Amniotic stem cell (primary cell): ENCODE results near the gene OPCML.

Experiments
- DNase-seq: peaks from one replicate; lab custom pipeline; 2025; lab: John Stamatoyannopoulos, UW

The OPCML gene

DNA sequence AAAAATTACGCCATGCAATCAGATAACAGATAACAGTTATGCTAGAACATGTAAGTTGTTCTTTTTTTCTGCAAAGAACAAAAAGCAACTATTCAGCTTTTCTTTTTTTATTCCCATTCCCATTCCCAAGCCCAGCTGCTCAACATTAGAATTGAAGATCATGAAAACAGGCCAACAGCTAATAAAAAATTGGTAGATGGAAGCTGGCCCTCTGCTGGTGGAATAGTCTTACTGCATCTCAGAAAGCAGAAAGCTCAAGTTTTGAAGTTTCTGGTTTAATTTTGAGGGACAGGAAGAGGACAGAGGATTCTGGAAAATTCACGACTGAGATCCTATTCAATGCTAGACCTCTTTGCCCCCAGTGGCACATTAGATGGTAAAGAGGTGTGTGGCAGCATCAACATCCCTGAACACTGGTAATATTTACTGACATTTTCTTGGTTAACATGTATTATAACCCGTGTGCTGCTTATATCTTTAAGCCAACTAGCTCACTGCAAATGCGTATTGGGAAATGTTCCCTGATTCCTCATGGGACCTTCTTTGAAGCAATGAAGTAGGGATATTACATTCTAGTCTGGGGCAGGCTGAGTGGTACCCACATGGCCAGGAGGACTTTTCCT lies 591.2 kb downstream of the OPCML start:
- DNase-seq = peak; percentile 5

DNA sequence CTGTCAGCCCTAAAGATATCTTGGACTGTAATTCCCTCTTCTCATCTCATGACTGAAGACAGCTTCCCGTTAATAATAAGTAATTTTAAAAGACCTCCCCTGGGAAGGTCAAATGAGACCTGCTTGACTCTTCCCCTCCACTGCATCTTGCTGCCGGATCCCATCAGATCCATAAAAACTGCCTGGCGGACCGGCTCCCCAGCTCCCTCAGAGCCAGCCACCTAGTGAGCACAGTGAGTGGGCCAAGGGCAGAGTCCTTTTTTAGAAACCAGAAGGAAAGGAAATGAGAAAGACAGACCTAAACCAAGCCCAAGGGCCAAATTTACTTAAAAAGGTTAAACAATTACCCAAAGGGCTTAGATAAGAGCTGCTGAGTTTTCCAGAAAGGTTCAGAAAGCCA lies 595.3 kb downstream of the OPCML start:
- no peak for DNase-seq

DNA sequence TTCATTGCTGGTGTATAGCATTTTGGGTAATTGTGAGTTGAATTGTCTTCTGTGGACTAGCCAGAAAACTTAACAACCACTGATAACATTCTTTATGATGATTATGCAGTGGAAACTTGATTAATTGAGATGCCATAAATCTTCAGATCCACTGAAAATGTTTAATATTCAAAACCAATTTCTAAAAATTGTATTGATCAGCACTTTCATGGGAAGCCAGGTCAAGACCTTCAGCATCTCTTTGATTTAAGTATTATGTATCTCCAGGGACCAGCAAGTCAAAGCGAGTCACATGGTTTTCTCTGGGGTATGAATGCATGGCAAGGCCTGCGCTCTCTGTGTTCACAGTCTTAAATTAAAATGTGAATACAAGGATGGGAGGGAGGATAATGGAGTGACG lies 596.9 kb downstream of the OPCML start:
- DNase-seq = no peak

DNA sequence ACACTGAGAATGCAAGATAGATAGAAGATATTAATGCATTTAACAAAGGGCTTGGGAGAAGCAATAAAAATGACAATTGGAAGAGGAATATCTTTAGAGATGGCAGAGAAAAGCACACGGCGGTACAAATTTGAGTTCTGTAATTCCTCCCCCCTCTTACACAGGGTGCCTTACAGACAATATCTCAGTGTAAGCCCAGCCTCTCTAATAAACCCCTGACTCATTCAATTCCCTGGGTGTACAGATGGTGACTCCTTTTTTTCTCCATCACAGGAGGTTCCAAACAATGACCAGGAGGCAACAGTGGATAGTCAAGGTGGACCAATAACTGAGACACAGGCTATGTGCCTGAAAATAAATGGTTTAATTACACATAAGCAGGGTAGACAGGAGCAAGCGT lies 598.6 kb downstream of the OPCML start:
- DNase-seq = no peak

DNA sequence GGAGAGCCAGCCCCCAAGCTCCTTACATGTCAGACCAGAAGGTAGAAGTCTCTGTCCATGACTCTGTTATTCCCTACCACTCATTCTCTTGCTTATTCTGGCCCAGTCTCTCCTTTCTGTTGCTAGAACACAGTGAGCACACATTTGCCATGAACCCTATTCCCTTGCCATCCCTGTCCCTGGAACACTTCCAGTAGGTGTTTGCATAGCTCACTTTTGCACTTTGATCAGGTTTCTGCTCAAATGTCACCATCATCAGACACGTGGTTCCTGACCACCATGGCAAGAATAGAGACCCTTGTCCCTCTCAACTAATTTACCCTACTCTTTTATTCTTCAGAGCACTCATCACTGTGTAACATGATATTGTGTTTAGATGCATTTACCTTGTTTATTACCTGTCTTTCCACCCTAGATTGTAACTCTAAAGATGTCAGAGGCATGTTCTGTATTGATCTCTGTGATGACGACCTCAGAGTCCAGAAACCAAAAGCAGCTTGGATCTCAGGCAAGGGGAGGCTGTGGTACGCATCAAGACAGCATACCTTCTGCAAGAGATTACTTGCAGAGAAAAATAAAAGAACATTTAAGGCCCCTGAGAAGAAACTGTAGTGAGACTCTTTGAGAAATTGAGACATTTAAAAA lies 606.4 kb downstream of the OPCML start:
- DNase-seq = no peak

DNA sequence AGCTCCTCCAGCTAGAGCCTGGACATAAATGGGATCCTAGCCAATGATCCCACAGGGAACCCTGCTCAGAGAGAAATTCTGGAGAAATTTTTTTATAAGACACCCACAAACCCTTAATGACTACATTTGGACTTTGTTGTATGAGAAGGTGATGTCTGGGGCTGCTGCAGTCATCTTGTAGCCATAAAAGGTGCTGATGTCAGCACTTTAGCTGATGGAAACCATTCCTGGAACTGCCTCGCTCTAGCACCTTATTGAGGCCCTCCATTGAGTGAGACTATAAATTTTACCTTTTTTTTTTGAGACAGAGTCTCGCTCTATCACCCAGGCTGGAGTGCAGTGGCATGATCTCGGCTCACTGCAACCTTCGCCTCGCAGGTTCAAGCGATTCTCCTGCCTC lies 610.7 kb downstream of the OPCML start:
- DNase-seq = no peak

DNA sequence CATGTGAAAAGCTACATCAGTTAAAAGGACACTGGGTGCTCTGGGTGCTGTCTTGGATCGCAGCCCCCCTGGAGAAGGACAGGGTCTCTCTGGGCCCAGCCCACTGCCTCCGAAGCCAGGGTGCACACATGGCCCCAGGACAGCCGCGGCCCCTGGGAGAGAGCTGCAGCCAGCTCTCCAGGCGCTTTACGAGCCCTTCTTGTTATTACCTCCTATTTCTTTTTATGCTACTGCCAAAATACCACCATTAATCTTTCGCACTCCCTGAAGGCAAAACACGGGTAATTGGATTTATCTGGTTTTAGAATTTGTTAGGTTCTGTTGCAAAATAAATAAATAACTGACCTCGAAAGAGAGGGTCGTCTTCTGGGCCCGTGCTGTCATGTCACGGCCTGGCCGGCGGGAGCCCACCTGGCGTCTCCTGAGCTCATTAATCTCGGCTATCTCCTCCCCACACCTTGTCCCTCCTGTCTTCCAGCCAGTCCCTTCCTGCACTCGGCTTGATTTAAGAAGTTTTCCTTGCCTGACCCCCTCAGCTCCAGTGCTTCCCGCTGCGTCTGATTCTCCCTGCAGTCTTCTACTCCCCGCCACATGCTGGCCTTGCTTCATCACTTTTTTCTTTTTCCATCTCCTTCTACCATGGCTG lies 611.7 kb downstream of the OPCML start:
- DNase-seq = no peak

DNA sequence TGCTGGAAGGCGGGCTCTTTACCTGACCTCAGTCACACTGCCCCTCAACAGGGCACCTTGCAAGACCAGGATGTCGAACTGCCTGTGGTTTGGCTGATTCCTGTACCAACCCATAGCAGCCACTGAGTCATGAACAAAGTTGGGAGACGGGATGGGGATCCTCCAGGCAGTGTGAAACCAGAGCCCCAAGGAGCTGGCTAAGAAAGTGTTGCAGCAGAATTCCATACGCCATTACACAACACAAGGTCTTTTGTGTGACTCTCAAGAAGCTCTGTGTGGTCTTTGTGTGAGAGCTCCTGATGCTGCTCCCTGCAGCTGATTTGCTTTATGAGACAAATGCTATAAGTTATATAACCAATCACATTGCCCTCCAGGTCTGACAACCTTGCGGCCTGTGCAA lies 617.7 kb downstream of the OPCML start:
- no peak for DNase-seq

DNA sequence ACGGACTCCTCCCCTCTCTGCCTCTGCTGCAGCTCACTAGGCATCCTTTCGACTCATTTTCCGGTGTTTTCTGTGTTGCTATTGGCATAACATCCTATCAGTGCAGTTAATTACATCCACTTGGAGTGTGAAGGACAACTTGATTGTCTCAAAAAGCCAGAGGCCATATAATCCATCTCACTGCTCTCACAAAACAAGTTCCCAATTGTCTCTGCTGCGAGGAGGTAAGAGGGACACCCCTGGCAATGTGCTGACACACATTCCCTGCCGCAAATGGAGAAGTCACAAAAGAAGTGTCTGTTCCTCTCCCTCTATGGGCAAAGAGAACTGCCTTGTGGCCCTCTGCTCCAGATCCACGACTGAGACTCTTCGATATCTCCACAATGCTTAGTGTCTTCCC lies 618.4 kb downstream of the OPCML start:
- DNase-seq = no peak

DNA sequence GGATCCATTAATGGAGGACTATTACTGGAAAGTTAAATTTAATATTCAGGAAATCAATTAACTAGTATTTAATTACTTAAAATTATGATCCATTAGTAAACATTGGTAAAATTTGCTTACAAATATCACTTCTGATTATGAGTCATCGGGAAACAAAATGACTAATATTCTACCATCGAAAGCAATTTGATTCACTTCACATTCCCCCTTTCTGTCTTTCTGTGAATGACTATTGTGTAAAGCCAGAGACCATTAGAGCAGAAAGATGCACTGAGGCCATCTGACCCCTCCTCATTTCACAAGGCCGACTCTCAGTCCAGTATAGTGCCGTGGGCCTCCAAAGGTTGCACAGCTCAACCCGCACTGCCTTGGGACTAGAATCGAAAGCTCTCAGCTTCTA lies 619.0 kb downstream of the OPCML start:
- DNase-seq = no peak

DNA sequence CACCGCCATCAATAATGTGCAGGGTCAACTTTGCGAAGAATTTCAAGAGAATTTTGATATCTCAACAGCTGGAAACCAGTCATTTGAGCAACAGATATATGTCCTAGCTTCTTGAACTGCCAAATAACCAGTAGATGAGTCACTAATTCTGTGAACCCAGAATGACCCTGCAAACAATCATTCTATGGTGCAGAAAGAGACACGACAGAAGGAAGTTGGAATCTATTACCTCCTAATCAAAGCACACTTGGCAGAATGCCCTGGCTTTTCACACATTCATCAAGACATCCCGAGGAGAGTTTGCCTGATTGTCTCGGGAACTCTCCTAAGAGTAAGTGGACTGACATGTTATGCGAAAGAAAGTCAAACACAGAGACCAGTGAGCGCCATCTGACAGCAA lies 621.1 kb downstream of the OPCML start:
- DNase-seq = no peak

DNA sequence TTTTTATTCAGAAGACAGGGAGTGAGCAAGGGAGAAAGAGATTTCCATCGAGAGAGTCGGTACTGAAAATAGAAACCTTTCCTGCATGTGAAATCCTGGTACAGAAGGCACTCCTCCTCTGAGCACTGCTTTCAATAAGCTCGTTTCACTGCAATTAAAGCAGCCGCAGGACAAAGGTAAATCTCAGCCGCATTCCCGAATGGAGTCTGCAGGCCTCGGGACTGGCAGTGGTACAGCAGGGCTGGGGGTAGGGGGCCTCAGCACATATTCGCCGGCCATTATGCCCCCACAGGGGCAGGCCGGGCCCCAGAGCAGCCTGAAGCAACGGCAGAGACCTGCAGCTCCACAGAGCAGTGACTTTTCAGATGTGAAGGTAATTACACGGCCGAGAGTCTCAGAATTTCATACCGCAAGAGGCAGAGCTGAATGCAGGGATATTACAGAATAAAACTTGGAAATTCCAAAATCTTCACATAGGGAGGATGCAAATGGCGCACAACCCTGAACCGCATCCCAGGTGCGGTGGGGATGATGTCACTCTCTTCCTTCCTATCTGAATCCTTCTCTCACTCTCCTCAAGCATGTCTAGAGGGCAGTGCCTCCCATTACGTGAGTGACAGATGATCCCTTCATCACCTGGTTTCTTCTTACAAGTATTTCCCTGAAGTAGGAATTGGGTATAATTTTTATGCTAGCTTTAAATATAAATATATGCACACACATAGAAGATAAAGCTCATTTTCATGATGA lies 622.1 kb downstream of the OPCML start:
- DNase-seq = no peak

DNA sequence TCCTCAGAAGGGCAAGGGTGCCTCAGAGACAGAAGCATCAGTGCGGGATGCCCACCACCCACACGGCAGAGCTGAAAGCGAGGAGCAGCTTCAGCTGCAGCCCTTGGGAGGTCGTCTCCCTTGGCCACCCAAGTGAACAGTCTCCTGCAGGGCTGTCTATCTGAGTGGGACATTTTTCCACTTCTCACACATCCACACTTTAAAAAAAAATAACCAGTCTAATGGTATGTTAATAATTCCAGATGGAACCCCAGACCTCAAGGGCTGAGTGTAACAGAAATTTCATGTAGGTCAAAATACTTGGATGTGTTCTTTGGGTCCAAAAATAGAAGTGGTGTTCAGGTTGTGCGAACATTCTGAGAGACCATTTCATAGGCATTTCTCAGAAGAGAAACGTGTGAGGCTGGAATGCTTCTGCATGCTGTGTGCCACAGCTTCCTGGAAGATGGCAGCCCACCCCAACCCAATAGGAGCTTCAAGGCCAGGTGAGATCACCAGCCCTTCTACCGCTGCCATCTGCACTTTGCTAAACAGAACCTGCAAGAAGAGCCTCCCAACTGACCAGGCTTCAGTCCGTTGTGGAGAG lies 623.2 kb downstream of the OPCML start:
- DNase-seq = no peak

DNA sequence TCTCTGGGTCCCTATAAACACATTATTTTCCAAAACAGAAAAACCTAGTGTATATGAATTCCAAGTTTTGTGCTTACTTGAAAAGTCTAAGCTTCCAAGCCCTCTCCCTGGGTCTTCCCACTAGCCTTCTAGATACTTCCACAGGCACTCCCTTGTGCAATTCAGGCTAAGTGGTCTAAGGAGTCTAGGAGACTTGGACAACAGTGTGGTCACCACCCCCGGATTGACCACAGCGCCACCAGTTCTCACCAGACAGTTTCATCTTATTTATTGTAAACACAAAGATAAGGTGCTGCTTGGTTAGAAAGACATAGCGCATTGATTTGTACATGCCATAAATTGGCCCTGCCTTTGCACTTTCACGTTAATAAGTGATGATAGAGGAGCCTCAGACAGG lies 623.9 kb downstream of the OPCML start:
- no peak for DNase-seq

DNA sequence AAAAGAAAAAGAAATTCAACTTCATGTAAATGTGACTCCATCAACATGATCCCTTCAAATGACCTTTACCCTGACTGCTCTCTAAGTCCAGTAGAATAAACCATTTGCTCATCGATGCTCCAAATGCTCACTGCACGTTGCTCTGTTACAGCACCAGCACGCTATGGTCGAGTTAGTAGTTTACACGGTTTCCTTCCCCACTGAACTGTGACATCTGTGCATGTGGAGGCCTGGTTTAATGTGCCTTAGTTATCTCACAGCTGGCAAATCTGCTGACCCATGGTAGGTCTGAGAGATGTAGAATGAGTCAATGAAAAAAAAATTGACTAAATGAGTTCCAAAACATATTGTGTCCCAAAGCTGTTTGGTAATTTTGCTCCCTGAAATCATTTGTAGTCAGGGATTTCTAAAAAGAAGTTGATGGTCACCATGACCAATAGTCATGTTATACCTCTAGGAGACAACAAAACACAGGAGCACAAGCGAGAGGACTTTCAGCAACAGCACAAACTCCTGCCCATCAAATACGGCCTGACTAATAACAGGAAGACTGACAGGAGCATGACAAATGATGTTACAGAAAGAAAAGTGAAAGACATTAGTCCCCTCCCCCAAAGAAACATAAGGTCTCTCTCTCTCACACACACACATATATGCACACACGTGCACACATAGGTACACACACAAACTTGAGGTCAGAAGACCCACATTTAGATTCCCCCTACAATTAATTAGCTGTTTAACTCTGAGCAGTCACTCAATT lies 624.5 kb downstream of the OPCML start:
- no peak for DNase-seq

DNA sequence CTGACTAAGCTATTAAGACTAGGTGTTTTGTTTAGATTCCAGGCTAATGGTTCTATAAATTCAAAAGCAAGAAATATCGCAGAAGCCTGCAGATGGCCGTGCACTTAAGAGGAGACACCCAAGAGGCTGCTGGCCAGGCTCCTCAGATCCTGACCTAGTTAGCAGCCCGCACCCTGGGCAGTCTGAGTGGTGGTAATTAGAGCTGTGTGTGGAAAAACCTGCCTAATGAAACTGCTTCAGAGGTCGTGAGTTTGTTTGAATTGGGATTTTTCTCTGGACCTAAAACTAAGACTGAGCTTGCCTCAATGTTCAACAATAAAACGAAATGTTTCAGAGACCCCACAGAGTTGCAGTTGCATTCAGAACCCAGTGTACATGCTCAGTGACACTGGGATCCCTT lies 627.7 kb downstream of the OPCML start:
- no peak for DNase-seq

DNA sequence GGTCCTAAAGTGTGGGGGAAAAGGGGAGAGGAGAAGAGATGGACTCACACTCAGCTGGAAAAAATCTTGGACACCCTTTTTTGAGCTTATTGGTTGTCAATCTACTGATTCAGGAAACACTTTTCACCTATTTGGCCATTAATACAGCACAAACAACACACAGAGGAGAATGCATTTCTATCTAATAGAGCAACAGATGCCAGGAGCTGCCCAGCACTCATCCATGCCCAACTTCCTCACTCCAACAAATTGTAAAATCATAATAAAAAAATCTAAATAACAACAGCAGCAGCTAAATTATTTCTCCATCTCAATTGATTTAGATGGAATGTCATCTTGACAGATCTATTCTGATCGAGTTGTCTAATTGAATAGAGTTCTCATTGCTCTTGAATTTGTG lies 628.2 kb downstream of the OPCML start:
- no peak for DNase-seq

DNA sequence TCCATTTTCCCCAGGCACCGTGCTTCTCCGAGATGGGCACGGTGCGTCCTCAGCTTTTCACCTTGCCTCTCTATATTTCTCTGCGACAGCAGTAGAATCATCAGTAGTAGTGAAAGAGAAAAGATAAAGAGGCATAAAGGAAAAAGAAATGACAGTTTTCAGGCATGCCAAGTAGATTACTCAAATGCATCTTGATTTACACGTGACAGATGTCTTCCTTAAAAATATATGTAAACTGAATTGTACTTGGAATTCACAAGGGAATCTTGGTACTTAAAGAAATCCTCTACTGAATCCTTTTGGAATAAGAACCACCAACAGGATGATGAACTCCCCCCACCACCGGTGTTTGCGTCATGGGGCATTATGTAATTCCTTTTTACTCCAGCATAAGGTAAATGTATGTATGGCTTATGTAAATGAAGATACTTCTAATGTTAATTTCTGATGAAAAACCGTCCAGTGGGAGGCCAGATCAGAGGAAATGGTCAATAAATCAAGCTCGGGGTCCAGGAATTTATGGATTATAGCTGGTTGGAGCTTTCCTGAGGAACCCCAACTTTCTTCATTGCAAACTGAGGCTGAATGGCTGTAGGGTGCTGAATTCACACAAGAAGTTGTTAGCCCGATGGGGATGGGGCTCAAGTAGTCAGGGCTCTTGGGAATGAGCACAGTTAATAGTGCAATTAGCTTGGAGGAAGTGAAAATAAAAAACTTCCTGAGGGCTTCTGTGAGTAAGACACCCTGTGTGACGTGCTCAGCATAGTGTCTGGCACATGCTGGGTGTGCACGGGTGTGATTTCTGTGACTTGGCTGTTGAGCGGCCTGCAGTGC lies 630.4 kb downstream of the OPCML start:
- DNase-seq = no peak

DNA sequence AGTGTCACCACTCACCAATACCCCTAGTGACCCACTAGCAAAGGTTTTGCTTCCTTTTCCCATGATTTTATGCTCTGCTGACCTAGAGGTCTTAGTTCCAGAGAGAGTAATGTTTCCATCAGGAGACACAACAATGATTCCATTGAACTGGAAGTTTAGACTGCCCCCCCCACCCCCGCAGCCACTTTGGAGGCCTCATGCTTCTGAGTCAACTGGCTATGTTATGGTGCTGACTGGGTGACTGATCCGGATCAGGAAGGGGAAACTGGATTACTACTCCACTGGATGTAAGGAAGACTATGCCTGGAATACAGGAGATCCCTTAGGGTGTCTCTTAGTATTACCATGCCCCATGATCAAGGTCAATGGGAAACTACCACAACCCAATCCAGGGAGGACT lies 633.6 kb downstream of the OPCML start:
- DNase-seq = no peak

DNA sequence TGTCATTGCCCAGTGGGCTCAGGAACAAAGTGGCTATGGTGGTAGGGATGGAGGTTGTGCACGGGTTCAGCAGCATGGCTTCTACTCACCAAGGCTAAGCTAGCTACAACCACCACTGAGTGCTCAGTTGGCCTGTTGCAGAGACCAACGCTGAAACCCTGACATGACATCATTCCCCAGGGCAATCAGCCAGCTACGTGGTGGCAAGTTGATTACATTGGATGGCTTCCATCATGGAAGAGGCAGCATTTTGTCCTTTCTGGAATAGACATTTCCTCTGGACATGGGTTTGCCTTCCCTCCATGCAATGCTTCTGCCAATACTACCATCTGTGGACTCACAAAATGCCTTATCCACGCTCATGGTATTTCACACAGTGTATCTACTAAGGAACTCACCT lies 634.3 kb downstream of the OPCML start:
- no peak for DNase-seq

DNA sequence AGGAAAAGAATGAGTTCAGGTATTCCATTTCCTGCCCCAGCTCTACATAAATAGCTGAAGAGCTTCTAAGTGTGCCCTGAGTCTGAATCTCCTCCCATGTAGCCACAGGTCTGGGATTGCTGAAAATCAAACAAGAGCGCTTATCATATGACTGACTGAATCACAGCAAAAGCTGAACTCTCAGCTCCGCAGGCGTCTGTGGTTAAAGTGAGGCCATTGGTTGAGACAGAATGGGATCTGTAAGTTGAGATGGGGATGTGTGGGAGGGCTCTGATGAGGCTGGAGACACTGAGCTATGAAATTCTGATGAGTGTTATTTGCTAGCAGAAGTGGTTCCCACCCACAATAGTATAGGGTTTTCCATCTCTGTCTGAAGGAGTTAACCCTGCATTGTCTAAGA lies 637.0 kb downstream of the OPCML start:
- DNase-seq = no peak
